K562 (cell line): ENCODE measurements around the gene RERE. TPM values are rescaled to one million over a fixed set of nuclear protein-coding genes. Genes with fewer than 3 reads are reported as not detected.
A peak's percentile ranks its signal among the peaks of the same experiment; 100 is the strongest.

Source experiments
- ATAC-seq: fragments of 200-7000 bp; cut with Tn5 transposase; 3 replicates; pipeline ENCODE4 v1.9.1; 2020; ENCODE audit warnings: moderate library complexity
- BruUV-seq: library from RNA; stranded (reverse); fragments of 400-500 nt; replicated peaks from 2 replicates; lab custom pipeline; 2021; lab: Mats Ljungman, UMichigan
- CTCF ChIA-PET: fragments of 300-600 bp; formaldehyde crosslinking; extraction: SDS; loops from one replicate; lab custom pipeline; 2021; ENCODE audit warnings: low intra/inter-chr PET ratio; lab: Yijun Ruan, JAX
- POLR2A ChIA-PET: fragments of 300-600, 350-650 bp; sonication (Branson Sonifier 250); formaldehyde crosslinking; extraction: SDS; loops from one replicate; lab custom pipeline; 2021; ENCODE audit warnings: antibody characterized with exemption, inconsistent platforms; lab: Yijun Ruan, JAX
- DNase-seq, 4 experiments: peaks; one replicate each; pipeline versions ENCODE4 v3.0.0 to v3.0.0-alpha.2; 2011 to 2018; ENCODE audit warnings: low spot score in 3 of 4, mixed read lengths in 3 of 4; ENCODE audit errors: extremely low read depth in 1 of 4
- FAIRE-seq: peaks from 2 replicates; lab custom pipeline; 2011; peaks lifted over from hg19 to GRCh38; lab: Jason Lieb, UNC
- H2AFZ ChIP-seq: 2 replicates; pipeline ENCODE4 v1.6.0; 2011; ENCODE audit warnings: low read depth, low read length, control low read depth, inconsistent platforms
- H3K27ac ChIP-seq: fragments of 200-600 bp; 3 replicates; pipeline ENCODE4 v1.8.0; 2011; ENCODE audit warnings: low read depth, mild to moderate bottlenecking, control low read depth, inconsistent platforms, low read length, moderate library complexity, mixed read lengths; ENCODE audit errors: extremely low read depth
- H3K27me3 ChIP-seq, 2 experiments: fragments of 300-600 bp in 1 of 2; 2 replicates in 1 of 2; 3 replicates in 1 of 2; pipeline versions ENCODE4 v1.6.0 to v1.8.0; 2011; ENCODE audit warnings: inconsistent platforms in 2 of 2, low read length in 2 of 2, mild to moderate bottlenecking in 1 of 2, mixed read lengths in 1 of 2, moderate library complexity in 1 of 2; ENCODE audit not compliant: control insufficient read depth in 2 of 2, insufficient read depth in 2 of 2
- H3K36me3 ChIP-seq: fragments of 300-600 bp; 3 replicates; pipeline ENCODE4 v1.8.0; 2011; ENCODE audit warnings: mild to moderate bottlenecking, low read length, inconsistent platforms; ENCODE audit not compliant: control insufficient read depth, insufficient read depth
- H3K4me1 ChIP-seq, 2 experiments: fragments of 200-600 bp in 1 of 2; replicated peaks in 1 of 2; 2 replicates in 1 of 2; 3 replicates in 1 of 2; pipeline versions ENCODE4 v1.5.1 to v1.8.0; 2011; ENCODE audit warnings: inconsistent platforms in 2 of 2, low read length in 2 of 2, mild to moderate bottlenecking in 1 of 2, mixed read lengths in 1 of 2, moderate library complexity in 1 of 2; ENCODE audit not compliant: control insufficient read depth in 2 of 2, insufficient read depth in 2 of 2
- H3K4me2 ChIP-seq: 2 replicates; pipeline ENCODE4 v1.6.1; 2011; ENCODE audit warnings: low read length, control low read depth, inconsistent platforms, mixed read lengths; ENCODE audit not compliant: insufficient read depth
- H3K4me3 ChIP-seq: fragments of 200-600 bp; sonication (generic), shearing (Covaris generic); 2 replicates; pipeline ENCODE4 v1.5.1; 2016; ENCODE audit warnings: control low read depth, inconsistent platforms
- H3K79me2 ChIP-seq: fragments of 200-600 bp; 3 replicates; pipeline ENCODE4 v1.8.0; 2011; ENCODE audit warnings: low read length, inconsistent platforms; ENCODE audit not compliant: control insufficient read depth, insufficient read depth
- H3K9ac ChIP-seq, 2 experiments: 2 replicates each; pipeline versions ENCODE4 v1.6.0 to v1.6.1; 2011; ENCODE audit warnings: low read depth in 2 of 2, low read length in 2 of 2, control low read depth in 1 of 2, inconsistent platforms in 1 of 2, mild to moderate bottlenecking in 1 of 2, mixed read lengths in 1 of 2; ENCODE audit not compliant: insufficient read depth in 1 of 2
- H3K9me1 ChIP-seq: one replicate; pipeline ENCODE4 v1.6.0; 2011; ENCODE audit warnings: inconsistent platforms, mild to moderate bottlenecking, low read length, moderate library complexity; ENCODE audit not compliant: control insufficient read depth, insufficient read depth
- H3K9me3 ChIP-seq: replicated peaks from 2 replicates; pipeline ENCODE4 v1.5.1; 2011; ENCODE audit warnings: low read depth, low read length, inconsistent platforms; ENCODE audit not compliant: control insufficient read depth, insufficient read depth
- H4K20me1 ChIP-seq: replicated peaks from 2 replicates; pipeline ENCODE4 v1.6.1; 2011; ENCODE audit warnings: low read length, inconsistent platforms, mixed read lengths; ENCODE audit not compliant: control insufficient read depth, insufficient read depth
- CTCFL ChIP-seq: IDR thresholded peaks from 2 replicates; pipeline ENCODE4 v1.6.1; 2011; ENCODE audit warnings: borderline replicate concordance, low read depth, mild to moderate bottlenecking, moderate library complexity, low read length; ENCODE audit not compliant: insufficient read depth, poor library complexity, severe bottlenecking
- E4F1 ChIP-seq: fragments of 250-450 bp; sonication (Bioruptor Pico); IDR thresholded peaks from 2 replicates; pipeline ENCODE4 v1.5.0; 2021; ENCODE audit warnings: mild to moderate bottlenecking, borderline replicate concordance
- HMBOX1 ChIP-seq: sonication (generic); IDR thresholded peaks from 2 replicates; pipeline ENCODE4 v1.6.1; 2016
- JUN ChIP-seq, 2 experiments: sonication (generic) in 1 of 2; formaldehyde crosslinking in 1 of 2; IDR thresholded peaks; 2 replicates each; pipeline versions ENCODE4 v1.6.1 to v1.8.0; 2012 to 2022; ENCODE audit warnings: borderline replicate concordance in 2 of 2, mild to moderate bottlenecking in 2 of 2, improper control_type of control experiment in 1 of 2, low read depth in 1 of 2, low read length in 1 of 2, missing genetic modification reagents in 1 of 2
- SNAPC5 ChIP-seq: fragments of 250-450 bp; sonication (Bioruptor Pico); IDR thresholded peaks from 2 replicates; pipeline ENCODE4 v1.8.0; 2021; ENCODE audit warnings: moderate library complexity, mild to moderate bottlenecking, inconsistent platforms
- ZBTB12 ChIP-seq: fragments of 250-450 bp; sonication (Bioruptor Pico); IDR thresholded peaks from 2 replicates; pipeline ENCODE4 v1.4.0; 2020
- ZFP91 ChIP-seq: sonication (generic); formaldehyde crosslinking; IDR thresholded peaks from 2 replicates; pipeline ENCODE4 v1.8.0; 2022; ENCODE audit warnings: mild to moderate bottlenecking, missing genetic modification reagents
- ZNF282 ChIP-seq: sonication (generic); formaldehyde crosslinking; IDR thresholded peaks from 2 replicates; pipeline ENCODE4 v1.8.1; 2023; ENCODE audit warnings: missing genetic modification reagents
- WGBS: fragments of 100-300 bp; shearing (Covaris generic); methylation state at CpG from one replicate; pipeline ENCODE4 v1.1.6; 2016; ENCODE audit warnings: low coverage, mixed read lengths; ENCODE audit not compliant: insufficient coverage; ENCODE audit errors: missing lambda C conversion rate; 5-methylcytosine and 5-hydroxymethylcytosine counted together
- in situ Hi-C: fragments of 300-500 bp; cut with MboI; formaldehyde crosslinking; loops from 4 replicates; pipeline ENCODE4 v1.15.0; 2018; ENCODE audit warnings: inconsistent platforms, mixed read lengths
- intact Hi-C: fragments of 100-400 bp; cut with micrococcal nuclease; formaldehyde crosslinking; loops from 2 replicates; pipeline ENCODE4 v1.14.2; 2022
- polyA plus RNA-seq, 8 experiments: library from polyadenylated mRNA; depleted of rRNA in 4 of 8; stranded (reverse) in 5 of 8; unstranded in 3 of 8; fragments of >200 nt; fragmentation: Nextera tagmentation in 2 of 8; fragmentation: Illumina TruSeq in 1 of 8; extraction: Ambion mirVana in 2 of 8; extraction: Trizol in 1 of 8; gene quantifications; 2 replicates each; pipeline versions ENCODE4 v1.2.1 to v1.2.3, GENCODE V29; 2011 to 2014; ENCODE audit warnings: inconsistent platforms in 1 of 8, missing spikeins in 1 of 8
- total RNA-seq, 7 experiments: library from RNA; depleted of rRNA in 6 of 7; stranded (reverse); fragments of >200 nt in 6 of 7; fragmentation: Illumina TruSeq in 2 of 7; extraction: Trizol in 2 of 7; gene quantifications; 2 replicates each; pipeline versions ENCODE4 v1.2.1 to v1.2.3, GENCODE V29; 2011 to 2021; ENCODE audit warnings: low replicate concordance in 1 of 7

RERE gene
- total and polyA plus RNA-seq, 9 of the 15 experiments (the other 6 are each of a cell fraction or from before 2014, with no cell fraction given) = 3.0 to 51.5 (median 13.4) TPM

GRCh38 chr1:8318436-8318835, 499.0 kb downstream of the RERE start (continued):
- TF ChIP-seq E4F1 (CRISPR knock-in tag) = no peak
- TF ChIP-seq, all 486 proteins: peak for 1

- Histone ChIP-seq H3K27me3 (peaks cover 25 to 77% of the 10 kb centered on the region in 2 experiments), H3K27ac (no peak within 1 kb of the TSS), H3K4me2 (no peak within 1 kb of the TSS), H2AFZ (no peak within 1 kb of the TSS), H3K36me3 (no peaks in the 10 kb centered on the region), H3K4me1 (peaks cover 0 to 21% of the 10 kb centered on the region in 2 experiments; a peak in 3 of 5 replicates), H3K4me3 (no peak within 1 kb of the TSS), H3K9me3 (no peaks in the 10 kb centered on the region), H3K9ac (peak within 1 kb of the TSS in 1 of 2 experiments; percentile 53; a peak in 1 of 4 replicates), H4K20me1 (peaks cover 5% of the 10 kb centered on the region; the same call in 1 of the 2 replicates), H3K9me1 (no peaks in the 10 kb centered on the region), H3K79me2 (no peaks in the 10 kb centered on the region)
- POLR2A ChIA-PET = no interaction called here
- in situ Hi-C loops = loop anchor here (25.0 kb wide), 1 partner anchor 656 kb away; no protein-coding TSS in a partner anchor
- FAIRE-seq (no peak), ATAC-seq (peak; percentile 92), DNase-seq (peak; percentile 72 to 95 (median 92))
- 14% methylated on average over 59 of the region's 75 CpGs for WGBS
- intact Hi-C loops = loop anchor here (10.0 kb wide), 1 partner anchor 173 kb away; no protein-coding TSS in a partner anchor
- BruUV-seq = no TSS peak
- CTCF ChIA-PET = no interaction called here
- TF ChIP-seq ZFP91 (peak; percentile 7; the same call in 1 of the 2 replicates), ZNF282 (CRISPR knock-in tag) (no peak), CTCFL (peak; percentile 6), ZBTB12 (CRISPR knock-in tag) (peak; percentile 86), SNAPC5 (CRISPR knock-in tag) (no peak), HMBOX1 (no peak), JUN (IDR thresholded peaks at IDR 0.05; ENCODE audit: borderline replicate concordance, low read depth, low read length) (0 out of 2 replicates have a peak, but pooled peaks have one; percentile 25), JUN (CRISPR knock-in tag; IDR thresholded peaks at IDR 0.05; ENCODE audit: borderline replicate concordance) (no peak)
Measured at GRCh38 chr1:8317647-8318381, 499.6 kb downstream of the RERE start, which contains the start of gene SLC45A1. TSS of gene SLC45A1 (plus strand) at chr1:8318114. CDS start at chr1:8324330, 6,216 bp downstream.
